Astrocyte (in vitro differentiated cells and primary cell): ENCODE measurements around the gene TAF11L12.
"Not testable (repeated sequence)": the region's sequence is repeated elsewhere in the genome, so short reads cannot be mapped to it uniquely, and the experiment has no call there.

Source experiments
- CTCF ChIP-seq: IDR thresholded peaks from 2 replicates; pipeline ENCODE4 v1.5.1; 2011; ENCODE audit warnings: low read depth, mild to moderate bottlenecking, inconsistent platforms, low read length, moderate library complexity; ENCODE audit not compliant: insufficient read depth
- EZH2 ChIP-seq: IDR thresholded peaks from 2 replicates; pipeline ENCODE4 v1.6.1; 2012; ENCODE audit warnings: mild to moderate bottlenecking, low read length, inconsistent platforms; ENCODE audit not compliant: insufficient read depth

DNA sequence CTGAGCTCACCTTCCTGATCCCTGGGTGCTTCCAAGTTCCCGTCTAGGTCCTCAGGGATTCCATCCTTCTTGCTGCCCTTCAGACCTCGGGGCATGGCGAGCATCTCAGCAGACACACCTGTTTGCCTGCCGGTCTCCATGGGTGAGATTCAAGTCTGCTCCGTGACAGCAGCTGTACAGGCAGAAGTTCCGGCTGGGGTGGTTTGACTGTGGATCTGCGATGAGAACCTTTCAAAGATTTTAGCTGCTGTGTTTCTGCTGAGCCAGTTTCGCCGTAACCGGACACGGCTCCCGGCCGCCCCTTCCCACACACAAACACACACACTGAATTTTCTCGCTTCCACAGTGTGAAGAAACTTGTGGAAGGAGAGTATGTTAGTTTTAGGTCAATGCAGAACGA, 15.9 kb upstream of the TAF11L12 start, which contains the start of gene TAF11L9:
- not testable (repeated sequence) for TF ChIP-seq CTCF, EZH2
